SK-N-SH (cell line): ENCODE measurements around the gene SLC24A4. TPM values are rescaled to one million over a fixed set of nuclear protein-coding genes. Genes with fewer than 3 reads are reported as not detected.
A peak's percentile ranks its signal among the peaks of the same experiment; 100 is the strongest.

Experiments
- CTCF ChIA-PET: fragments of 300-600, 350-600 bp; formaldehyde crosslinking; extraction: SDS; loops from one replicate; lab custom pipeline; 2021; lab: Yijun Ruan, JAX
- POLR2A ChIA-PET: fragments of 350-600 bp; sonication (Branson Sonifier 250); formaldehyde crosslinking; extraction: SDS; loops from one replicate; lab custom pipeline; 2020; ENCODE audit warnings: antibody characterized with exemption, inconsistent platforms; lab: Yijun Ruan, JAX
- DNase-seq: peaks from one replicate; pipeline ENCODE4 v3.0.0; 2012
- H2AFZ ChIP-seq: fragments of 200-600 bp; sonication (generic); 2 replicates; pipeline ENCODE4 v1.8.1; 2016; ENCODE audit warnings: antibody characterized with exemption, mild to moderate bottlenecking, low read depth
- H3F3A ChIP-seq: fragments of 200-600 bp; sonication (generic); replicated peaks from 2 replicates; pipeline ENCODE3; 2016; ENCODE audit warnings: antibody characterized with exemption, mild to moderate bottlenecking; ENCODE audit not compliant: insufficient read depth
- H3K27ac ChIP-seq, 2 experiments: fragments of 200-500 bp in 1 of 2; fragments of 200-600 bp in 1 of 2; sonication (Bioruptor generic) in 1 of 2; sonication (generic), shearing (Covaris generic) in 1 of 2; 2 replicates each; pipeline versions ENCODE4 v1.5.1 to v1.6.1; 2014 to 2016; ENCODE audit warnings: low read depth in 2 of 2, inconsistent platforms in 1 of 2, low read length in 1 of 2, mild to moderate bottlenecking in 1 of 2, mixed read lengths in 1 of 2
- H3K27me3 ChIP-seq: fragments of 200-600 bp; sonication (generic), shearing (Covaris generic); 2 replicates; pipeline ENCODE4 v1.6.1; 2016; ENCODE audit warnings: mixed run types; ENCODE audit not compliant: insufficient read depth
- H3K36me3 ChIP-seq, 2 experiments: fragments of 200-500 bp in 1 of 2; fragments of 200-600 bp in 1 of 2; sonication (Bioruptor generic) in 1 of 2; sonication (generic) in 1 of 2; replicated peaks in 1 of 2; 2 replicates each; pipeline versions ENCODE3 to v1.5.1; 2014 to 2016; ENCODE audit warnings: low read length in 1 of 2, mild to moderate bottlenecking in 1 of 2; ENCODE audit not compliant: insufficient read depth in 2 of 2, control insufficient read depth in 1 of 2
- H3K4me1 ChIP-seq, 2 experiments: fragments of 200-500 bp in 1 of 2; fragments of 200-600 bp in 1 of 2; sonication (Bioruptor generic) in 1 of 2; sonication (generic), shearing (Covaris generic) in 1 of 2; 2 replicates each; pipeline versions ENCODE4 v1.5.1 to v1.6.1; 2014 to 2016; ENCODE audit warnings: low read depth in 1 of 2, low read length in 1 of 2, mixed run types in 1 of 2; ENCODE audit not compliant: insufficient read depth in 2 of 2, control insufficient read depth in 1 of 2
- H3K4me2 ChIP-seq: fragments of 200-600 bp; sonication (generic), shearing (Covaris generic); 2 replicates; pipeline ENCODE4 v1.6.1; 2017; ENCODE audit warnings: mixed run types
- H3K4me3 ChIP-seq, 2 experiments: fragments of 200-500 bp in 1 of 2; fragments of 200-600 bp in 1 of 2; sonication (Bioruptor generic) in 1 of 2; sonication (generic), shearing (Covaris generic) in 1 of 2; 2 replicates each; pipeline versions ENCODE4 v1.5.1 to v1.8.1; 2014 to 2016; ENCODE audit warnings: low read depth in 2 of 2, inconsistent platforms in 1 of 2, low read length in 1 of 2, mild to moderate bottlenecking in 1 of 2, mixed read lengths in 1 of 2, moderate library complexity in 1 of 2
- H3K79me2 ChIP-seq: fragments of 200-600 bp; sonication (generic); 2 replicates; pipeline ENCODE4 v1.8.1; 2017; ENCODE audit warnings: mild to moderate bottlenecking; ENCODE audit not compliant: insufficient read depth
- H3K9ac ChIP-seq: fragments of 200-600 bp; sonication (generic); 2 replicates; pipeline ENCODE4 v1.6.1; 2017; ENCODE audit warnings: mixed run types
- H3K9me2 ChIP-seq: fragments of 200-600 bp; sonication (generic); 2 replicates; pipeline ENCODE4 v1.6.1; 2017; ENCODE audit warnings: mixed run types
- H3K9me3 ChIP-seq: fragments of 200-600 bp; sonication (generic); 2 replicates; pipeline ENCODE4 v1.6.1; 2017; ENCODE audit warnings: mixed run types, mild to moderate bottlenecking, moderate library complexity
- H4K20me1 ChIP-seq: fragments of 200-600 bp; sonication (generic); 2 replicates; pipeline ENCODE4 v1.6.1; 2017; ENCODE audit warnings: mild to moderate bottlenecking, mixed run types; ENCODE audit not compliant: insufficient read depth
- EZH2phosphoT487 ChIP-seq: fragments of 200-600 bp; sonication (generic); IDR thresholded peaks from 2 replicates; pipeline ENCODE4 v1.6.1; 2017; ENCODE audit warnings: low read depth, mixed run types, mild to moderate bottlenecking, antibody characterized with exemption, moderate library complexity, borderline replicate concordance
- FOSL2 ChIP-seq: IDR thresholded peaks from 2 replicates; pipeline ENCODE4 v1.4.0; 2012; ENCODE audit warnings: low read depth, mild to moderate bottlenecking, moderate library complexity, borderline replicate concordance
- FOXM1 ChIP-seq: IDR thresholded peaks from 2 replicates; pipeline ENCODE4 v1.4.0; 2012; ENCODE audit warnings: low read depth, mild to moderate bottlenecking
- GATA2 ChIP-seq: sonication (generic); formaldehyde crosslinking; IDR thresholded peaks from 2 replicates; pipeline ENCODE4 v1.5.0; 2020; ENCODE audit warnings: mild to moderate bottlenecking, missing genetic modification reagents
- JUND ChIP-seq: IDR thresholded peaks from 2 replicates; pipeline ENCODE4 v1.4.0; 2012
- MEF2A ChIP-seq: IDR thresholded peaks from 2 replicates; pipeline ENCODE4 v1.4.0; 2012; ENCODE audit warnings: low read depth, borderline replicate concordance
- MXI1 ChIP-seq: IDR thresholded peaks from 2 replicates; pipeline ENCODE4 v1.6.1; 2012; ENCODE audit warnings: mild to moderate bottlenecking, low read depth, low read length, improper control_type of control experiment
- NFIC ChIP-seq: IDR thresholded peaks from 2 replicates; pipeline ENCODE4 v1.4.0; 2012; ENCODE audit warnings: borderline replicate concordance
- NRF1 ChIP-seq: IDR thresholded peaks from 2 replicates; pipeline ENCODE4 v1.6.1; 2012; ENCODE audit warnings: low read depth, mild to moderate bottlenecking, low read length
- RAD21 ChIP-seq: IDR thresholded peaks from 2 replicates; pipeline ENCODE4 v1.6.1; 2012; ENCODE audit warnings: mild to moderate bottlenecking, low read length
- RFX5 ChIP-seq: IDR thresholded peaks from 2 replicates; pipeline ENCODE4 v1.6.1; 2012; ENCODE audit warnings: mild to moderate bottlenecking, improper control_type of control experiment, low read length
- TCF12 ChIP-seq: IDR thresholded peaks from 2 replicates; pipeline ENCODE4 v1.4.0; 2012
- WGBS: methylation state at CpG from one replicate; pipeline ENCODE4 v1.1.6; 2017; ENCODE audit warnings: low lambda C conversion rate; 5-methylcytosine and 5-hydroxymethylcytosine counted together
- polyA plus RNA-seq, 3 experiments: library from polyadenylated mRNA; depleted of rRNA; stranded (reverse); fragments of >200 nt; gene quantifications; 2 replicates each; pipeline ENCODE4 v1.2.3, GENCODE V29; 2012
- TF ChIP-seq, protein P1 (sequence below): IDR thresholded peaks from 2 replicates; pipeline ENCODE4 v1.4.0; 2012; ENCODE audit warnings: low read depth, borderline replicate concordance

The SLC24A4 gene
- polyA plus RNA-seq, 1 of the 3 experiments (the other 2 are of a cell fraction) = 0.07 TPM

DNA sequence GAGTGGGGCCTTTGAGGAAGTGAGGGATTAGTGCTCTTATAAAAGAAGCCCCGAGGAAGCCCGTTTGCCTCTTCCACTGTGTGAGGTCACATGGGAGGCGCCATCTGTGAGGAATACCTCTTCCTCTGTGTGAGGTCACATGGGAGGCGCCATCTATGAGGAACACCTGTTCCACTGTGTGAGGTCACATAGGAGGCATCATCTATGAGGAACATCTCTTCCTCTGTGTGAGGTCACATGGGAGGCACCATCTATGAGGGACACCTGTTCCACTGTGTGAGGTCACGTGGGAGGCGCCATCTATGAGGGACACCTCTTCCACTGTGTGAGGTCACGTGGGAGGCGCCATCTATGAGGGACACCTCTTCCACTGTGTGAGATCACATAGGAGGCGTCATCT lies 69.7 kb downstream of the SLC24A4 start:
- CTCF ChIA-PET = interaction anchor here (1.1 kb wide), 1 partner anchor 10 kb away, joined by 6 read pairs; no protein-coding TSS in a partner anchor
- Histone ChIP-seq H3K79me2 (no peaks in the 10 kb centered on the region), H3K9me3 (no peaks in the 10 kb centered on the region), H3K4me2 (no peak overlapping the region), H3K27me3 (peaks cover 36% of the 10 kb centered on the region; the same call in 1 of the 2 replicates), H4K20me1 (no peaks in the 10 kb centered on the region), H2AFZ (no peak overlapping the region), H3K9me2 (no peaks in the 10 kb centered on the region), H3K27ac (no peak overlapping the region), H3K4me1 (no peaks in the 10 kb centered on the region), H3K9ac (no peak overlapping the region), H3K36me3 (no peaks in the 10 kb centered on the region), H3K4me3 (no peak overlapping the region), H3F3A (peaks cover 2% of the 10 kb centered on the region)
- WGBS = 21% methylated on average over 6 of the region's 9 CpGs
- no peak for DNase-seq
- POLR2A ChIA-PET = no interaction called here
- TF ChIP-seq, protein P1, sequence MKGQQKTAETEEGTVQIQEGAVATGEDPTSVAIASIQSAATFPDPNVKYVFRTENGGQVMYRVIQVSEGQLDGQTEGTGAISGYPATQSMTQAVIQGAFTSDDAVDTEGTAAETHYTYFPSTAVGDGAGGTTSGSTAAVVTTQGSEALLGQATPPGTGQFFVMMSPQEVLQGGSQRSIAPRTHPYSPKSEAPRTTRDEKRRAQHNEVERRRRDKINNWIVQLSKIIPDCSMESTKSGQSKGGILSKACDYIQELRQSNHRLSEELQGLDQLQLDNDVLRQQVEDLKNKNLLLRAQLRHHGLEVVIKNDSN = peak; percentile 30; the same call in 1 of the 2 replicates
- TF ChIP-seq EZH2phosphoT487 = no peak

DNA sequence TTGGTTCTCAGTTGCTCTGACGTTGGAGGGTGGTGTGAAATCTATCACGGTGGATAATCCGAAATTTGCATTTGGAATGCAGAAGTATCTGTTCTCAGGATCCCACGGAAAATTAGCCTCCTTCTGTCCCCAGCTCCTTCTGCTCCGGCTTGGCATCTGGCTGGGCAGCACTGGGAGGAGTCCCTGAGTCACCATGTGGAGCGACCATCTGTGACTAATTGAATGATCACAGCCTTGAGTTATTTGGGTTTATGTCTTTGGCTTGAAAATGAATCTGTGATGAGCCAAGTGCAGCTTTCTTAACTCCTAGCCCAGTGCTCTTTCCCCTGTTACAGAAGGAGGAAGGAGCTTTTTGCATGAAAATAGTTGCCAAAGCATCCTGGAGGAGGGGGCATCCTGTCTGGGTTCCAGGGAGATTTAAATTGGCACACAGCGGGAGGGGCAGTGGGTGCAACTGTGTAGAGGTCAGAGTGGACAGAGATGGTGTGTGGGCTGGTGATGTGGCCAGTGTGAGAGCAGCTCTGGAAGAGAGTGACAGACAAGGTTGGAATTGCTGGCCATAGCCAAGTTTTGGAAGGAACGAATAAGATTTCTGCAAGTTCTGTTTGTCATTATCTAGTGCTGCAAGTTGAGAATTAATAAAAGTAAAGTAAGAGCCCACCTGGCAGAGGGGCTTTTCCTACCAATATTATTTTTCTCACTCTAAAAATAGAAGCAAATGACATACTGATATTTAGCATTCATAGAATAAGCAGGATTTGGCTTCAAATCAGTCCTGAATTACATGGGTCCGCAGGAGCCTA lies 74.4 kb downstream of the SLC24A4 start:
- Histone ChIP-seq H3K36me3 (no peaks in the 10 kb centered on the region), H3F3A (peaks cover 2% of the 10 kb centered on the region), H2AFZ (no peak overlapping the region), H3K27ac (no peak overlapping the region), H3K4me3 (no peak overlapping the region), H3K27me3 (peaks cover 18% of the 10 kb centered on the region; the same call in 1 of the 2 replicates), H4K20me1 (no peaks in the 10 kb centered on the region), H3K9ac (no peak overlapping the region), H3K9me3 (no peaks in the 10 kb centered on the region), H3K4me1 (no peaks in the 10 kb centered on the region), H3K4me2 (0 out of 2 replicates have a peak overlapping the region, but pooled peaks have one; percentile 33), H3K79me2 (no peaks in the 10 kb centered on the region), H3K9me2 (no peaks in the 10 kb centered on the region)
- WGBS = 14% methylated on average over 9 of the region's 9 CpGs
- POLR2A ChIA-PET = no interaction called here
- TF ChIP-seq FOSL2 (peak; percentile 67), MEF2A (no peak), GATA2 (CRISPR knock-in tag) (no peak), NRF1 (no peak), RAD21 (no peak), FOXM1 (no peak), MXI1 (no peak), NFIC (peak; percentile 8; the same call in 1 of the 2 replicates), RFX5 (no peak), TCF12 (peak; percentile 70), JUND (peak; percentile 39; the same call in 1 of the 2 replicates)
- CTCF ChIA-PET = no interaction called here
- no peak for DNase-seq
